GM19452 (cell line): ENCODE measurements around the gene CDC42EP4.
"Not testable (repeated sequence)": the region's sequence is repeated elsewhere in the genome, so short reads cannot be mapped to it uniquely, and the experiment has no call there.

Source experiments
- ATAC-seq: cut with Tn5 transposase; IDR thresholded peaks from one replicate; pipeline ENCODE4 v1.9.1; 2021; ENCODE audit not compliant: unreplicated experiment

CDC42EP4 gene

GRCh38 chr17:73283250-73283649 lies 28.6 kb downstream of the CDC42EP4 start:
- no peak for ATAC-seq

DNA sequence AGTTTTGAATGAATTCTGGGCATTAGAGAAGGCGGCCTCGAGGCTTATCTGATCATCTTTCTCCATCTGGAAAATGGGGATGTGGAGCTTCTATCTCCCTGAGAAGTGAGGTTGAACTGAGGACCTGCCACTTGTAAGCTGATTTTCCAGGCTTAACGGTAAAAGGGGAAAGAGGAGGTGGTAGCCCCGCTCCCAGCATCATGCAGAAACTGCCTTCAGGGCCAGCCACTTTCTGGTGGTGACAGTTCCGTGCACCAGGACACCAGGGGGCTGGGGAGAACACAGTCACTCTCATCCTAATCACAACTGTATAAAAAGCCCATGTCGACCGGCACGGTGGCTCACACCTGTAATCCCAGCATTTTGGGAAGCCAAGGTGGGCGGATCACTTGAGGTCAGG lies 29.2 kb downstream of the CDC42EP4 start:
- ATAC-seq, result no peak

- peak; percentile 95 for ATAC-seq
Observed at GRCh38 chr17:73281928-73282327, 29.9 kb downstream of the CDC42EP4 start.

DNA sequence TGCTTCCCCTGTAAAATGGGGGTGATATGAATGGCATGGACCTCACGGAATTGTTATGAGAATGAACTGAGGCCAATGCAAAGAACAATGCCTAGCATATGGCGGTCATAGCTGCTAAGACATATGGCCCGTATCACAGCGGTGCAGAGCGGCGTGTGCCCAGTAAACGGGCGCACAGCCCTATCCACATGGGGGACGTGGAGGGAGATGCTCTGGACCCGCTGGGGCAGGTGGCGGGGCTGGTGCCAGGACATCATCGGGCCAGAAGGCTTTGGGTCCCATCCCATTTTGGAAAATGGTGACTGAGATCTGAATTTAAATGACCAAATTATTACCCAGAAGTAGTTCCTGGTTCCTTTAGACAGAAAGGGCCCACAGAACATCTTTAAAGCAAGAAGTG lies 31.6 kb downstream of the CDC42EP4 start:
- ATAC-seq, result no peak

GRCh38 chr17:73279704-73280103 lies 32.1 kb downstream of the CDC42EP4 start:
- ATAC-seq, result no peak

DNA sequence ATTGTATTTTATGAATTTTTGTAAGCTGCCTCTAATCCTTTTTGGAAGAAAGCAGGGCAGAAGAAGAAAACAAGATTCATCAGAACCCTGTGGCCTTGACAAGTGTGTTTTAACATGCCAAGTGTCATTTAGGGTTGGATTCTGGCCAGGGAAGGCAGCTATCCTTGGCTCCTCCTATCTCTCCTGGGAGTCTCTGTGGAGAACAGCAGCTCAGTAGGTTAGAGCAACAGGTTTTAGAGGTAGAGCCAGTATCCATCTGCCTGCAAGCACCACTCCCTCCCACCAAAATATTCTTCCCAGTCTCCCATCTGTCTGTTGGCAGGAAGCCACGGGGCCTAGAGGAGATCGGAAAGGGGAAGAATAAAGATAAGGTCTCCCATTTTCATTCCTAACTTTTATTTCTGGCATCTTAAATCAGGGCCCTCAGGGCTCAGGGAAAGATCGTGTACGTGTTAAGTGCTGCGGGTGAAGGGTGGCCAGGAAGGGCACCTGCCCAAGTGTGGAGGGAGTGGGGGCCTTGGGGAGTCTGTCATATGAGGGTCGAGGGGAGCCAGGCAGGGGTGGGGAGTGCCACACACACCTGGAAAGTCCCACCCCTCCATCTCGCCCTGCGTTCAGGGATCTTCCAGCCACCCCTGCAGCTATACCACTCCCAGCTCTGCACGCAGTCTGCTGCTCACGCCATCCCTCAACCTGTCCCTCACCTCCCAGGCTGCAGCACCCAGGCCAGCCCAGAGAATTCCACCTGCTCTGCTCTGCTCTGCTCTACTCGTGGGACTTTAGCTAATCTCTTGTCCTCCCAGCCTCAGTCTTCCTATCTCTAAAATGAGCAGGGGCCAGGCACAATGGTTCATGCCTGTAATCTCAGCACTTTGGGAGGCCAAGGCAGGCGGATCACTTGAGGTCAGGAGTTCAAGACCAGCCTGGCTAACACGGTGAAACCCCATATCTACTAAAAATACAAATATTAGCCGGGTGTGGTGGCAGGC lies 33.0 kb downstream of the CDC42EP4 start:
- ATAC-seq, result no peak

GRCh38 chr17:73278049-73278464 lies 33.7 kb downstream of the CDC42EP4 start:
- ATAC-seq, result no peak

DNA sequence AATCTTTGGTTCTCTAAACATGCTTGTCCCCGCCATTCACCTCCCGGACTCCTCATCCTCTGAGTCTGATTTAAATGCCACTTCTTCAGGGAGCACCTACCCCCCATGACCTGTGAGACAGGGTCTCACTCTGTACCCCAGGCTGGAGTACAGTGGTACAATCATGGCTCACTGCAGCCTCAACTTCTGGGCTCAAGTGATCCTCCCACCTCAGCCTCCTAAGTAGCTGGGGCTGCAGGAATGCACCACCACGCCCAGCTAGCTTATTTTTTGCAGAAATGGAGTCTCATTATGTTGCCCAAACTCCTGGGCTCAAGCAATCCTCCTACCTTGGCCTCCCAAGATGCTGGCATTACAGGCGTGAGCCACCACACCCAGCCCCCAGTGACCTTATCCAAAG lies 37.3 kb downstream of the CDC42EP4 start:
- ATAC-seq, result no peak

DNA sequence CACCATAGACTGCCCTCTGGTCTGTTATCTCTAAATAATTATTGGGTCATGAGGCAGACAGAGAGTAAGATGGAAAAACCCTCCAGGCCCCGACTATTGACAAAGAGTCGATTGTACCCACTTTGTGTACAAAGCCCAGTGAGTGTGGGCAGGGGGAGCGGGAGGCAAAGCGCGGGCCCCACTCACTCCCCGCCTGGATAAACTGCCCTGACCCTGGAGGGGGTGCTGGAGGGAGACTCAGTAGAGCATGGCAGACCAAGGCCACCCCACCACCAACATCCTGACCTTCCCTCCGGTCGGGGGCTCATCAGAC lies 38.9 kb downstream of the CDC42EP4 start:
- no peak for ATAC-seq

DNA sequence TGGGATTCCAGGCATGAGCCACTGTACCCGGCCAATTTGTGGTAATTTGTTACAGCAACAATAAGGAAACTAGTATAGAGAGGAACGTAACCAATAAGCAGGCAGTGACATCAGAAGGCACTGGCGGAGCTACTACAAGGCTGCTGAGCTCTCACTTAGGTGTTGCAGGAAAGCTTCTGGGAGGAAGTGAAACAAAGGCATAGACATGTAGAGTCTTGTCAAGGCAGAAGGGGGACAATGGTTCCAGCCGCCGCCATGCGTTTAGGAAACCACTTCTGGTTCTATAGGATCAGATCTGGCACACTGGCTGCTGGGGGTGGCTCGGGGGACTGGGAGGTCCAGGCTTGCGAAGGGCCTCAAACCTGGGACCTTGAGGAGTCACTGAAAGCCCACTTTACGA lies 40.7 kb downstream of the CDC42EP4 start:
- ATAC-seq, result peak; percentile 95

DNA sequence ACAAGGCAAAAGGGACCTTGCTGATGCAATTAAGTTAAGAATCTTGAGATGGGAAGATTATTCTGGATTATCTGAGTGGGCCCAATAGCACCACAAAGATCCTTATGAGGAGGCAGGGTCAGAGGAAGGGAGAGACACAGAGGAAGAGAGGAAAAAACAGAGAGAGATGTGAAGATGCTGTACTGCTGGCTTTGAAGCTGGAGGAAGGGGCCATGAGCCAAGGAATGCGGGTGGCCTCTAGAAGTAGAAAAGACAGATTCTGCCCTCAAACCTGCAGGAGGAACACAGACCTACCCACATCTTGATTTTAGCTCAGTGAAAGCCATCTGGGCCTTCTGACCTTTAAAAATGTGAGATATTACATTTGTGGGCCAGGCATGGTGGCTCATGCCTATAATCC lies 42.0 kb downstream of the CDC42EP4 start:
- no peak for ATAC-seq

- no peak for ATAC-seq
Observed at GRCh38 chr17:73269329-73269615, 42.5 kb downstream of the CDC42EP4 start.

DNA sequence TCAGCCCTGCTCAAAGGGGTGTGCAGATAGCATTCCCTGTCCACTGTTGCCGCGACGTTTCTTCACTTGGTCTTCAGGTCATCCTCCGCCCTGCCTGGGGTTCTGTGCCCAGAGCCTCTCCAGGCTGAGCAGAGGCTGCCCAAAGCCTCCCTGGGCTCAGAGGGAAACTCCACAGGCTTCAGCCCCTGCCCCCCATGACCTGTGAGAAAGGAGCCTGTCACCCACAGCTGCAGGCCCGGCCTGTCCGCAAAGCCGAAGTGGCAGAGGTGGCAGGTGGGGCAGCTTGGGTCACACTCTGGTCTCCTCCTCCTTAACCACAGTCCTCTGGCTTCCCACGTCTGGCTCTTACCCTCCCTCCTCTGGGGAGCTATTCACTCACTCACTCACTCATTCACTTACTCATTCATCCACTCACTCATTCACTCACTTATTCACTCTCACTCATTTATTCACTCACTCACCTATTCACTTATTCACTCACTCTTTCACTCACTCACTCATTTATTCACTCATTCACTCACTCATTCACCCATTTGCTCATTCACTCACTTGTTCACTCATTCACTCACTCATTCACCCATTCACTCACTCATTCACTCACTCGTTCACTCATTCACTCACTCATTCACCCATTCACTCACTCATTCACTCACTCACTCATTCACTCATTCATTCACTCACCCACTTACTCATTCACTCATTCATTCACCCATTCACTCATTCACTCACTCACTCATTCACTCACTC lies 43.0 kb downstream of the CDC42EP4 start:
- ATAC-seq, result no peak

DNA sequence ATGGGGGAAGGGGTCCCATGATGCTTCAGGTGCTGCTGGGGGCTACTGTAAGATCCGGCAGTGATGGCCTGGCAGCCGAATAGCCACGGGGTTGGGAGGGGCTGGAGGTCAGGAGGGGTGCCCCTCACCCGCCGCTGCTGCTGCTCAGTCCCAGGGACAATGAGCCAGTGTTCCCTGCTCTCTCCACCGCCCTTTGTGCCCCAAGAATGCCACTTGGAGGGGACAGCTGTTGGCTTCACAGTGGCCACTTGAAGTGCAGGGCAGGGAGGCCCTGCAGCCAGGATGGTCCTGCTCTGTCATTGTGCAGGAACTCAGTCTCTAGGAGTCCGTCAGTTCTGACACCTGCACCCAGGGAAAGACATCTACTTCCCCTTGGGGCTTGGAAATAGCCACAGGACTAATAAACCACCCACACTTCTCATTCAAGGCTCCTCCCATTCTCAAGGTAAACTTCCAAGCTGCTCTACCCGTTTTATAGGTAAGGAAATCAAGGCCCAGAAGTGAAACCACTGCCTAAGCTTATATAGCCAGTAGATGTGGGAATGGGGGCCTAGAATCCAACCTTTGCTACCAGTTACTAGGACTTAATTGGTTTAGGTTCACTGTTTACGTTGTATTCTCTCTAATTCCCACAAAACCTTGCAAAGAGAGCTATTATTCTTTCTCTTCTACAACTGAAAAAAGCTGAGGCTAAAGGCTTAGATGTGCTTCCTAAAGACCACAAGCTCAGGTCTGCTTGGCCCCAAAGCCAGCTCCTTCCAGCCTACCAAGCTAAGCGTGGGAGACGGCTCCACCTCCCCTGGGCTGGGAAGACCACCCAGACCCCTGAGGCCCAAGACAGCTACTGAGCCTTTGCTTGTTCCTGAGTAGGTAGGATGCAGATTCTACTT lies 43.9 kb downstream of the CDC42EP4 start:
- no peak for ATAC-seq

DNA sequence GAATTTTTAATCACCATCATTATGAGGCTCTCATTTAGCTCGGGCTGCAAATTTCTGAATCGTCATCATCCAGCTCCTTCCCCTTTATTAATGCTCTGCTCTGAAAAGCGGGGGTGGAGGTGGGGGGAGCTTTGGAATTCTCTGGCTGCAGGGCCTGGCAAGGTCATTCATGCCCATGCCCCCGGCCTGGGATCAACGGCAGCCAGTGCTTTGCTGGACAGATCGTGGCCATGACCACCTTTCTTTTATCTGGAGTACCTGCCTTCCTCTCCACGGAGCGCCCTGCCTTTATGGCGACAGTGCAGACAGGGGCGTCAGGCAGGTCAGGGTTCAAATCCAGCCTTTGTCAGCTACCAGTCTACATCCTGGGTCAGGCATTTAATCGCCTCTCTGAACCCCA lies 45.0 kb downstream of the CDC42EP4 start:
- no peak for ATAC-seq

- ATAC-seq, result no peak
Observed at GRCh38 chr17:73265646-73266640, 45.9 kb downstream of the CDC42EP4 start.

- ATAC-seq, result not testable (repeated sequence)
Observed at GRCh38 chr17:73264448-73264847, 47.4 kb downstream of the CDC42EP4 start.

DNA sequence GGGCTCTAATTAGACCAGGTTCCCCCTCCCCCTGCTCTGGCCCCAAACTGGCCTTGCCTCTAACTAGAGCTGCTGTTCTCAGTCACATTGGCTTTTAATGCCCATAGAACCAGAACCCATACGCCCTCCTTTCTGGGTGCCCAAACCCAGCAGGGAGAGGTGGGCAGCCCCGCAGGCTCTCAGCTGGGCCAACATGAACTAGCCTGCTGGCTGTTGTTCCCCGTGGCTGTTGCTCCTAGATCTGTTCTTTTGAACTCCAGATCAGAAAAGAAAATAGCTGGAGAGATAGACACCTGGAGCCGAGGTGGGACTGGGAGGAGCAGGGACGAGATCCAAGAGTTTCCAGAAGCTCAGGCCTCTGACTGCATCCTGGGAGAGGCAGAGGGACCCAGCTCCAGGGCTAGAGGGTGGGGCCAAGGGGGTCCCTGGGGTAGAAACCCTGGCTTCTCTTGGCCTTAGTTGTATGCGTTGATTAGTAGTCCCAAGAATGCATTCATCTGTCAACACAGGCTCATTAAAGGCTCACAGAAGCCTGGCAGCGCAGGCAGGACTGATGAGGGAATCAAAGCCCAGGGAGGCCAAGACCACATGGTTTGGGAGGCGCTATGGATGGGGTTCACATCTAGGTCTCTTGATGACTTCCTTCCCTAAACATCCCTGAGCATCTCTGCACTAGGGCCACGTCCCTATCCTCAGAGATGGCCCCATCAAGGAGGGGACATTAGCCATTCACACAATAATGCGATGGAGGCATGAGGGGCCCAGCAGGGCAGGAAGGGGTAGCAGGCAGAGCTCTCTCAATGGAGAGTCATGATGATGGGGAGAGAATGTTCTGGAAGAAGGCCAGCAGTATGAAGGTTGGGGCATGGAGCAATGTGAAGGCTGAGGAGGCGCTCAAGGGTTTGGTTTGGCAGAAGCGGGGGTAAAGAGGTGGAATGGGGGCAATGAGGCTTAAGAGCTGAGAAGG lies 48.8 kb downstream of the CDC42EP4 start:
- ATAC-seq, result no peak
